GM12878 (cell line): ENCODE measurements around the gene HTR3E.

ENCODE experiments used
- CTCF ChIP-seq, 3 experiments: IDR thresholded peaks in 2 of 3; conservative IDR thresholded peaks in 1 of 3; 2 replicates each; pipeline ENCODE4 v1.5.1; 2011; ENCODE audit warnings: low read depth in 3 of 3, low read length in 3 of 3, mild to moderate bottlenecking in 3 of 3, control low read depth in 2 of 3, moderate library complexity in 2 of 3, inconsistent platforms in 1 of 3, mixed read lengths in 1 of 3; ENCODE audit not compliant: control insufficient read depth in 2 of 3, insufficient read depth in 1 of 3; ENCODE audit errors: extremely low read depth in 1 of 3
- E2F4 ChIP-seq: IDR thresholded peaks from 2 replicates; pipeline ENCODE4 v1.6.1; 2012; ENCODE audit warnings: low read depth, low read length, improper control_type of control experiment
- ETV6 ChIP-seq, 2 experiments: fragments of 450-650 bp in 1 of 2; IDR thresholded peaks in 1 of 2; conservative IDR thresholded peaks in 1 of 2; 2 replicates each; pipeline ENCODE4 v1.6.1; 2014; ENCODE audit warnings: antibody characterized with exemption in 1 of 2, borderline replicate concordance in 1 of 2, low read depth in 1 of 2, mild to moderate bottlenecking in 1 of 2, moderate library complexity in 1 of 2
- RCOR1 ChIP-seq: conservative IDR thresholded peaks from 2 replicates; pipeline ENCODE4 v1.6.1; 2012; ENCODE audit warnings: low read depth, low read length, improper control_type of control experiment
- SP1 ChIP-seq: IDR thresholded peaks from one replicate; pipeline ENCODE4 v1.6.1; 2011; ENCODE audit warnings: low read depth, low read length
- TCF12 ChIP-seq: IDR thresholded peaks from 2 replicates; pipeline ENCODE4 v1.6.1; 2011; ENCODE audit warnings: low read depth, mild to moderate bottlenecking, low read length
- ZNF384 ChIP-seq: IDR thresholded peaks from 2 replicates; pipeline ENCODE4 v1.6.1; 2012; ENCODE audit warnings: low read depth, mild to moderate bottlenecking, low read length, improper control_type of control experiment, borderline replicate concordance
- TF ChIP-seq, protein P1 (sequence below): IDR thresholded peaks from 2 replicates; pipeline ENCODE4 v1.6.1; 2012; ENCODE audit warnings: low read depth, low read length, improper control_type of control experiment

GRCh38 chr3:184144505-184144904 lies 47.6 kb downstream of the HTR3E start:
- TF ChIP-seq E2F4: no peak
- TF ChIP-seq, protein P1, sequence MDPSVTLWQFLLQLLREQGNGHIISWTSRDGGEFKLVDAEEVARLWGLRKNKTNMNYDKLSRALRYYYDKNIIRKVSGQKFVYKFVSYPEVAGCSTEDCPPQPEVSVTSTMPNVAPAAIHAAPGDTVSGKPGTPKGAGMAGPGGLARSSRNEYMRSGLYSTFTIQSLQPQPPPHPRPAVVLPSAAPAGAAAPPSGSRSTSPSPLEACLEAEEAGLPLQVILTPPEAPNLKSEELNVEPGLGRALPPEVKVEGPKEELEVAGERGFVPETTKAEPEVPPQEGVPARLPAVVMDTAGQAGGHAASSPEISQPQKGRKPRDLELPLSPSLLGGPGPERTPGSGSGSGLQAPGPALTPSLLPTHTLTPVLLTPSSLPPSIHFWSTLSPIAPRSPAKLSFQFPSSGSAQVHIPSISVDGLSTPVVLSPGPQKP: no peak
- TF ChIP-seq SP1: no peak
- no peak for TF ChIP-seq RCOR1
- no peak for TF ChIP-seq ETV6 (conservative IDR thresholded peaks at IDR 0.05 in 1 of 2, IDR thresholded peaks at IDR 0.05 in 1 of 2; ENCODE audit: borderline replicate concordance in 1 of 2, low read depth in 1 of 2)
- no peak for TF ChIP-seq ZNF384
- no peak for TF ChIP-seq CTCF (IDR thresholded peaks at IDR 0.05 in 2 of 3, conservative IDR thresholded peaks at IDR 0.05 in 1 of 3; ENCODE audit: control insufficient read depth in 2 of 3, extremely low read depth in 1 of 3, insufficient read depth in 1 of 3, low read depth in 3 of 3, low read length in 3 of 3)
- no peak for TF ChIP-seq TCF12
